ENCODE data around the gene CCNL1. TPM values are rescaled to one million over a fixed set of nuclear protein-coding genes. Genes with fewer than 3 reads are reported as not detected.
A peak's percentile ranks its signal among the peaks of the same experiment; 100 is the strongest.

Gene CCNL1
- total RNA-seq, 1 donor, result 138 TPM

GRCh38 chr3:157145606-157146322, 14.2 kb downstream of the CCNL1 start:
- DNase-seq (ENCODE audit: low read depth), result no peak
- no peak for TF ChIP-seq CTCF (IDR thresholded peaks at IDR 0.05; ENCODE audit: insufficient read depth, low read length)
- H3K4me3 ChIP-seq (ENCODE audit: low read depth, low read length), result no peak overlapping the region

DNA sequence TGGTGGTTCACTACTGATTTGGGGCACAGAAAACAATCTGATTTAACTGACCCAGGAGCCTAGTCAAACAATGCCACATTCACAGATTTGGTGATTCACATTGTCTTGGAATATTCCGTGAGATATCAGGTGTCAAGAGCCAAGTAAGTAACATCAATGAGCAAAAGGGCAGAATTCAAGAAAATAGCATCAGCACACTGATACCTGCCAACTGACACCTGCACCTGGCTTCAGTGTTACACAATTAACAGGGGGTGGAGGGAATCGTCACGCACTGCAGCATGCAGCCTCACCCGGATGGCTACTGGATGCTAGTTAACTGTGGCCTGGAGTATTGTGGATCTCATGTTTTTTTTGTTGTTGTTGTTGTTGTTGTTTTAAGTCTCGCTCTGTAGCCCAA, 17.6 kb downstream of the CCNL1 start:
- no peak for TF ChIP-seq CTCF (IDR thresholded peaks at IDR 0.05; ENCODE audit: insufficient read depth, low read length)
- no peak for DNase-seq (ENCODE audit: low read depth)
- no peak overlapping the region for H3K4me3 ChIP-seq (ENCODE audit: low read depth, low read length)

DNA sequence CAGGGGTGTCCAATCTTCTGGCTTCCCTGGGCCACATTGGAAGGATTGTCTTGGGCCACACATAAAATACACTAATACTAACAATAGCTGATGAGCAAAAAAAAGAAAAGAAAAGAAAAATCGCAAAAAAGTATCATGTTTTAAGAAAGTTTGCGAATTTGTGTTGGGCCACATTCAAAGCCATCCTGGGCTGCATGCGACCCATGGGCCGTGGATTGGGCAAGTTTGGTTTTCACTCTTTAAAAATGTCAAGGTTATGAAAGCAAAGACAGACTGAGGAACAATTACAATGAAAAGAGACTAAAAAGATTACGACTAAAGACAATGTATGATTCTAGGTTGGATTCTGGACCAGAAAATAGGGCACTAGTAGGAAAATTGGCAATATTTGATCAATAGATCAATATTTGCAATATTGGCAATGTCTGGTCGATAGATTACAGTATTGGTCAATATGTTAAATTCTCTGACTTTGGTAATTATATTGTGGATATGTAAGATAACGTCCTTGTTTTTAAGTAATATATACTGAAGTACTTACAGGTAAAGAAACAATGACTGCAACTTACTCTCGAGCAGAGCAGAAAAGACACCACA, 19.9 kb downstream of the CCNL1 start:
- DNase-seq (ENCODE audit: low read depth), result no peak
- no peak overlapping the region for H3K4me3 ChIP-seq (ENCODE audit: low read depth, low read length)
- no peak for TF ChIP-seq CTCF (IDR thresholded peaks at IDR 0.05; ENCODE audit: insufficient read depth, low read length)

GRCh38 chr3:157136647-157137387, 23.1 kb downstream of the CCNL1 start:
- no peak overlapping the region for H3K4me3 ChIP-seq (ENCODE audit: low read depth, low read length)
- no peak for TF ChIP-seq CTCF (IDR thresholded peaks at IDR 0.05; ENCODE audit: insufficient read depth, low read length)
- DNase-seq (ENCODE audit: low read depth), result peak; percentile 55

DNA sequence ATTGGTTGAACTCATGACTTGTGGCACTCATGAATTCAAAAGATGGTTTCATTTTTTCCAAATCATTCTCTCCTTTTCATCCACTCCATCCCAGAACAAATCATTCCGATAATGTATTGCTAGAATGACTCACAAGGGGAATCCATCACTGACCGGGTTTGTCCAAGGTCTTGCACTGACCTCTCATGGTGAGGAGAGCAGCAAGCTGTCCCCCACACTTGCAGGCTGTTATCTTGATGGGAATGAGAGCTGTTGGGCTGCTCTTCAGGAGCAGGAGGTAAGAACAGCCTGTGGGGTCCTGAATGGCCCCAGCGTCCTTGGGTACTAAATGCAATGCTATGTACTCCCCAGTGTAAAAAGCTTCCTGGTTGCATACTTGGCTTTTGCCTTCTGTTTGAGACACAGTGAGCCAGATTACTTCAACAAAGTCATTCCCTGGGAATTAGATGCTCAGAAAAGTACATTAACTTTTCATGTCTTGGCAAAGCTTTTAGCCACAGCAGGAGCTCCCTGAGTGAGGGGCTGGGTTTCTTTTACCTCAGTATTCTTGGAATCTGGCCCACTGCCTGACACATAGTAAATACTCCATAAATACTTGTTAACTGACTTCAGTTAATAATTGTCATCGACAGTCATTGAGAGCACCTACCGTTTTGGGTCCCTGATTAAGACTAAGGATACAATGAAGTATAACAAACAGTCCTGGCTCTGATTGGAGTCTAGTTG, 24.1 kb downstream of the CCNL1 start:
- H3K4me3 ChIP-seq (ENCODE audit: low read depth, low read length), result no peak overlapping the region
- peak; percentile 48 for TF ChIP-seq CTCF (IDR thresholded peaks at IDR 0.05; ENCODE audit: insufficient read depth, low read length)
- peak; percentile 93 for DNase-seq (ENCODE audit: low read depth)

- no peak for TF ChIP-seq CTCF (IDR thresholded peaks at IDR 0.05; ENCODE audit: insufficient read depth, low read length)
- DNase-seq (ENCODE audit: low read depth), result peak; percentile 85
These were observed 25.2 kb downstream of the CCNL1 start for GRCh38 chr3:157134620-157135191.

More at GRCh38 chr3:157134620-157135191, 25.2 kb downstream of the CCNL1 start:
- no peak overlapping the region for H3K4me3 ChIP-seq (ENCODE audit: low read depth, low read length)
